ENCODE measurements around the gene SH3RF1. TPM values are rescaled to one million over a fixed set of nuclear protein-coding genes. Genes with fewer than 3 reads are reported as not detected.

SH3RF1 gene
- total RNA-seq, 1 donor from 2014 or later, result 21.6 TPM

- no peak for DNase-seq (ENCODE audit: extremely low spot score, unreplicated experiment)
- Mint-ChIP-seq H3K36me3 (no peaks in the 10 kb centered on the region), H3K4me3 (no peak overlapping the region), H3K9me3 (no peaks in the 10 kb centered on the region), H3K27ac (no peak overlapping the region), H3K4me1 (ENCODE audit: unreplicated experiment) (peaks cover 20% of the 10 kb centered on the region), H3K27me3 (no peaks in the 10 kb centered on the region)
- no peak for TF ChIP-seq CTCF (conservative IDR thresholded peaks at IDR 0.05)
Measured at GRCh38 chr4:169060391-169061091, 210.2 kb downstream of the SH3RF1 start.

DNA sequence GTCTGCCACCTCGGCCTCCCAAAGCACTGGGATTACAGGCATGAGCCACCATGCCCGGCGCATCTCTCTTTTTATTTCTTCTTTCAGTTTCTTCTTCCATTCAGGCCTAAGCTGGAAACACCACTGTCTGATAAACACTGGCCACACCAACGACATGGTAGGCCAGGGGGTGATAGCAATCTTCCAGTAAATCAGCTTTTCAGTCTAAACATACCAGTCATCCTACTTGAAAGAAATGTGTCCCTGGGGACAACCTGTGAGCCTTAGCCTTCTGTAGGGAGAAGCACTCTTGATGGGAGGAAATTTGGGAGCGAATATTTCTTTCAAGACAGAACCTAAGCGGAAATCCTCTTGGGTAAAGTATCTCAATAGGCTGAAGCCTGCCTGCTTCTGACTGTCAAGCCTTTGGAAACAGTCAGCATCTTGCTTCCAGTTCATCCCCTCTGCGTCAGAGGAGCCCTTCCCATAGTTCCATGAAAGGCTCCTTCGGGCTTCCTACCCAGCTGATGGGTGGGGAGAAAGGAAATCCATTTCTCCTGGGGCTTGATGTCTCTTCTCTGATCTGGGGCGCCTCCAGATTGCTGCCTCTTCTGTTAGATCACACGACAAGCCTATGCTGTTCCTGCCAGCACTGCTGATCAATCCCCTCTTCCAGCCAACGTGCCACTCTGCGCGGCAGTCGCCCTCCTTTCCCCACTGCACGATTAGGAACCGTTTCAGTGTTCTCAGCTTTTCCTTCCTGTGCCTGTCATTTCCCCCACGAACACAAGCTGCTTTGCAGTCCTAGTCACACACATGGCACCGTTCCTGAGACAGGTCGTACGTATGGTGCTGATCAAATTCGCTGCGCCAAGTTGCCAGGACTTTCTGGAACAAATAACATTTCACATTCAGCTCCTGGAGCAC is 211.2 kb downstream of the SH3RF1 start:
- Mint-ChIP-seq H3K9me3 (no peaks in the 10 kb centered on the region), H3K4me3 (no peak overlapping the region), H3K27me3 (no peaks in the 10 kb centered on the region), H3K27ac (peak overlapping the region; percentile 44), H3K36me3 (no peaks in the 10 kb centered on the region), H3K4me1 (ENCODE audit: unreplicated experiment) (peaks cover 20% of the 10 kb centered on the region)
- TF ChIP-seq CTCF (conservative IDR thresholded peaks at IDR 0.05), result no peak
- no peak for DNase-seq (ENCODE audit: extremely low spot score, unreplicated experiment)

GRCh38 chr4:169058312-169058711 is 212.4 kb downstream of the SH3RF1 start:
- Mint-ChIP-seq H3K4me3 (no peak overlapping the region), H3K27me3 (no peaks in the 10 kb centered on the region), H3K27ac (no peak overlapping the region), H3K4me1 (ENCODE audit: unreplicated experiment) (peaks cover 20% of the 10 kb centered on the region), H3K36me3 (no peaks in the 10 kb centered on the region), H3K9me3 (no peaks in the 10 kb centered on the region)
- DNase-seq (ENCODE audit: extremely low spot score, unreplicated experiment), result no peak
- TF ChIP-seq CTCF (conservative IDR thresholded peaks at IDR 0.05), result no peak

DNA sequence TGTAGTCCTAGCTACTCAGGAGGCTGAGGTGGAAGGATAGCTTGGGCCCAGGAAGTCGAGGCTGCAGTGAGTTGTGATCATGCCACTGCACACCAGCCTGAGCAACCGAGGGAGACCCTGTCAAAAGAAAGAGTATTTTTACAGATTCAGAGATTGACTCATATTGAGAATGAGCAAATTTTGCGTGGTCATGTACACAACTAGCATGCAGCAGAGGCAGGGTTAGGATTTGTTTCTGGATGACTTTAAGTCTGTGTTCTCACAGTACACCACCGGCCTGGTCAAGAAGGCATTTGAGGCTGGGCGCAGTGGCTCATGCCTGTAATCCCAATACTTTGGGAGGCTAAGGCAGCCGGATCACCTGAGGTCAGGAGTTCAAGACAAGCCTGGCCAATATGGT is 215.9 kb downstream of the SH3RF1 start:
- TF ChIP-seq CTCF (conservative IDR thresholded peaks at IDR 0.05), result no peak
- Mint-ChIP-seq H3K27me3 (peaks cover 12% of the 10 kb centered on the region), H3K9me3 (no peaks in the 10 kb centered on the region), H3K4me3 (no peak overlapping the region), H3K36me3 (no peaks in the 10 kb centered on the region), H3K27ac (no peak overlapping the region), H3K4me1 (ENCODE audit: unreplicated experiment) (peaks cover 22% of the 10 kb centered on the region)
- no peak for DNase-seq (ENCODE audit: extremely low spot score, unreplicated experiment)

GRCh38 chr4:169052594-169052945 is 218.2 kb downstream of the SH3RF1 start:
- no peak for TF ChIP-seq CTCF (conservative IDR thresholded peaks at IDR 0.05)
- no peak for DNase-seq (ENCODE audit: extremely low spot score, unreplicated experiment)
- peaks cover 12% of the 10 kb centered on the region for H3K27me3 Mint-ChIP-seq
- no peaks in the 10 kb centered on the region for H3K9me3 Mint-ChIP-seq
- H3K27ac Mint-ChIP-seq, result no peak overlapping the region
- H3K36me3 Mint-ChIP-seq, result no peaks in the 10 kb centered on the region
- H3K4me1 Mint-ChIP-seq (ENCODE audit: unreplicated experiment), result peaks cover 19% of the 10 kb centered on the region
- H3K4me3 Mint-ChIP-seq, result no peak overlapping the region

All from type B pancreatic cell (in vitro differentiated cells).